GM23338 (cell line): ENCODE measurements around the gene WIPF1.

Experiments
- CREB1 ChIP-seq: fragments of 250-450 bp; sonication (Bioruptor Pico); IDR thresholded peaks from 2 replicates; pipeline ENCODE4 v1.5.0; 2020; ENCODE audit warnings: low read depth, mild to moderate bottlenecking, moderate library complexity
- ETS1 ChIP-seq: IDR thresholded peaks from 2 replicates; pipeline ENCODE4 v1.6.1; 2016; ENCODE audit warnings: antibody characterized with exemption
- EZH2 ChIP-seq: fragments of 200-600 bp; sonication (generic); IDR thresholded peaks from one replicate; pipeline ENCODE4 v1.8.0; 2017; ENCODE audit warnings: antibody characterized with exemption, mild to moderate bottlenecking, low read depth; ENCODE audit not compliant: unreplicated experiment
- EZH2phosphoT487 ChIP-seq: fragments of 200-600 bp; sonication (generic); IDR thresholded peaks from one replicate; pipeline ENCODE4 v1.8.1; 2018; ENCODE audit warnings: antibody characterized with exemption; ENCODE audit not compliant: unreplicated experiment
- JUNB ChIP-seq: IDR thresholded peaks from one replicate; pipeline ENCODE4 v1.6.1; 2016; ENCODE audit warnings: antibody characterized with exemption; ENCODE audit not compliant: unreplicated experiment
- NANOG ChIP-seq: IDR thresholded peaks from 2 replicates; pipeline ENCODE4 v1.6.1; 2016; ENCODE audit warnings: antibody characterized with exemption, borderline replicate concordance
- POLR2AphosphoS5 ChIP-seq: IDR thresholded peaks from 2 replicates; pipeline ENCODE4 v1.6.1; 2016; ENCODE audit warnings: antibody characterized with exemption, low read depth
- ZNF114 ChIP-seq: fragments of 250-450 bp; sonication (Bioruptor Pico); IDR thresholded peaks from 2 replicates; pipeline ENCODE4 v1.5.0; 2020; ENCODE audit warnings: mild to moderate bottlenecking, moderate library complexity
- TF ChIP-seq, protein P1 (sequence below), 2 experiments: fragments of 200-600 bp in 1 of 2; sonication (generic) in 1 of 2; conservative IDR thresholded peaks; 2 replicates each; pipeline versions ENCODE4 v1.5.1 to v1.6.1; 2016 to 2017; ENCODE audit warnings: antibody characterized with exemption in 2 of 2, low read depth in 2 of 2, mild to moderate bottlenecking in 2 of 2, moderate library complexity in 1 of 2
- TF ChIP-seq, protein P2 (sequence below): IDR thresholded peaks from one replicate; pipeline ENCODE4 v1.6.1; 2018; ENCODE audit warnings: antibody characterized with exemption; ENCODE audit not compliant: unreplicated experiment

- TF ChIP-seq POLR2AphosphoS5 (no peak), EZH2phosphoT487 (no peak), EZH2 (no peak), NANOG (no peak), JUNB (no peak), ZNF114 (CRISPR knock-in tag) (no peak), CREB1 (CRISPR knock-in tag) (no peak), ETS1 (no peak)
- TF ChIP-seq, protein P1, sequence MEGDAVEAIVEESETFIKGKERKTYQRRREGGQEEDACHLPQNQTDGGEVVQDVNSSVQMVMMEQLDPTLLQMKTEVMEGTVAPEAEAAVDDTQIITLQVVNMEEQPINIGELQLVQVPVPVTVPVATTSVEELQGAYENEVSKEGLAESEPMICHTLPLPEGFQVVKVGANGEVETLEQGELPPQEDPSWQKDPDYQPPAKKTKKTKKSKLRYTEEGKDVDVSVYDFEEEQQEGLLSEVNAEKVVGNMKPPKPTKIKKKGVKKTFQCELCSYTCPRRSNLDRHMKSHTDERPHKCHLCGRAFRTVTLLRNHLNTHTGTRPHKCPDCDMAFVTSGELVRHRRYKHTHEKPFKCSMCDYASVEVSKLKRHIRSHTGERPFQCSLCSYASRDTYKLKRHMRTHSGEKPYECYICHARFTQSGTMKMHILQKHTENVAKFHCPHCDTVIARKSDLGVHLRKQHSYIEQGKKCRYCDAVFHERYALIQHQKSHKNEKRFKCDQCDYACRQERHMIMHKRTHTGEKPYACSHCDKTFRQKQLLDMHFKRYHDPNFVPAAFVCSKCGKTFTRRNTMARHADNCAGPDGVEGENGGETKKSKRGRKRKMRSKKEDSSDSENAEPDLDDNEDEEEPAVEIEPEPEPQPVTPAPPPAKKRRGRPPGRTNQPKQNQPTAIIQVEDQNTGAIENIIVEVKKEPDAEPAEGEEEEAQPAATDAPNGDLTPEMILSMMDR (conservative IDR thresholded peaks at IDR 0.05; ENCODE audit: low read depth in 2 of 2): no peak
- TF ChIP-seq, protein P2, sequence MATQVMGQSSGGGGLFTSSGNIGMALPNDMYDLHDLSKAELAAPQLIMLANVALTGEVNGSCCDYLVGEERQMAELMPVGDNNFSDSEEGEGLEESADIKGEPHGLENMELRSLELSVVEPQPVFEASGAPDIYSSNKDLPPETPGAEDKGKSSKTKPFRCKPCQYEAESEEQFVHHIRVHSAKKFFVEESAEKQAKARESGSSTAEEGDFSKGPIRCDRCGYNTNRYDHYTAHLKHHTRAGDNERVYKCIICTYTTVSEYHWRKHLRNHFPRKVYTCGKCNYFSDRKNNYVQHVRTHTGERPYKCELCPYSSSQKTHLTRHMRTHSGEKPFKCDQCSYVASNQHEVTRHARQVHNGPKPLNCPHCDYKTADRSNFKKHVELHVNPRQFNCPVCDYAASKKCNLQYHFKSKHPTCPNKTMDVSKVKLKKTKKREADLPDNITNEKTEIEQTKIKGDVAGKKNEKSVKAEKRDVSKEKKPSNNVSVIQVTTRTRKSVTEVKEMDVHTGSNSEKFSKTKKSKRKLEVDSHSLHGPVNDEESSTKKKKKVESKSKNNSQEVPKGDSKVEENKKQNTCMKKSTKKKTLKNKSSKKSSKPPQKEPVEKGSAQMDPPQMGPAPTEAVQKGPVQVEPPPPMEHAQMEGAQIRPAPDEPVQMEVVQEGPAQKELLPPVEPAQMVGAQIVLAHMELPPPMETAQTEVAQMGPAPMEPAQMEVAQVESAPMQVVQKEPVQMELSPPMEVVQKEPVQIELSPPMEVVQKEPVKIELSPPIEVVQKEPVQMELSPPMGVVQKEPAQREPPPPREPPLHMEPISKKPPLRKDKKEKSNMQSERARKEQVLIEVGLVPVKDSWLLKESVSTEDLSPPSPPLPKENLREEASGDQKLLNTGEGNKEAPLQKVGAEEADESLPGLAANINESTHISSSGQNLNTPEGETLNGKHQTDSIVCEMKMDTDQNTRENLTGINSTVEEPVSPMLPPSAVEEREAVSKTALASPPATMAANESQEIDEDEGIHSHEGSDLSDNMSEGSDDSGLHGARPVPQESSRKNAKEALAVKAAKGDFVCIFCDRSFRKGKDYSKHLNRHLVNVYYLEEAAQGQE: no peak
These were observed 5.1 kb upstream of the WIPF1 start for GRCh38 chr2:174602745-174603144.
